GM23338 (cell line): Measurements from ENCODE around the gene PCDHGA10.

Source experiments
- CREB1 ChIP-seq: fragments of 250-450 bp; sonication (Bioruptor Pico); IDR thresholded peaks from 2 replicates; pipeline ENCODE4 v1.5.0; 2020; ENCODE audit warnings: low read depth, mild to moderate bottlenecking, moderate library complexity
- EZH2 ChIP-seq: fragments of 200-600 bp; sonication (generic); IDR thresholded peaks from one replicate; pipeline ENCODE4 v1.8.0; 2017; ENCODE audit warnings: antibody characterized with exemption, mild to moderate bottlenecking, low read depth; ENCODE audit not compliant: unreplicated experiment
- EZH2phosphoT487 ChIP-seq: fragments of 200-600 bp; sonication (generic); IDR thresholded peaks from one replicate; pipeline ENCODE4 v1.8.1; 2018; ENCODE audit warnings: antibody characterized with exemption; ENCODE audit not compliant: unreplicated experiment
- JUNB ChIP-seq: IDR thresholded peaks from one replicate; pipeline ENCODE4 v1.6.1; 2016; ENCODE audit warnings: antibody characterized with exemption; ENCODE audit not compliant: unreplicated experiment
- NANOG ChIP-seq: IDR thresholded peaks from 2 replicates; pipeline ENCODE4 v1.6.1; 2016; ENCODE audit warnings: antibody characterized with exemption, borderline replicate concordance
- POLR2AphosphoS5 ChIP-seq: IDR thresholded peaks from 2 replicates; pipeline ENCODE4 v1.6.1; 2016; ENCODE audit warnings: antibody characterized with exemption, low read depth
- REST ChIP-seq: IDR thresholded peaks from one replicate; pipeline ENCODE4 v1.6.1; 2018; ENCODE audit warnings: antibody characterized with exemption; ENCODE audit not compliant: unreplicated experiment
- STAT1 ChIP-seq: IDR thresholded peaks from one replicate; pipeline ENCODE4 v1.6.1; 2016; ENCODE audit warnings: antibody characterized with exemption; ENCODE audit not compliant: unreplicated experiment
- ZNF114 ChIP-seq: fragments of 250-450 bp; sonication (Bioruptor Pico); IDR thresholded peaks from 2 replicates; pipeline ENCODE4 v1.5.0; 2020; ENCODE audit warnings: mild to moderate bottlenecking, moderate library complexity
- ZNF331 ChIP-seq: fragments of 250-450 bp; sonication (Bioruptor Pico); IDR thresholded peaks from 2 replicates; pipeline ENCODE4 v1.5.0; 2020; ENCODE audit warnings: low read depth, mild to moderate bottlenecking, moderate library complexity
- ZNF462 ChIP-seq: fragments of 250-450 bp; sonication (Bioruptor Pico); IDR thresholded peaks from 2 replicates; pipeline ENCODE4 v1.5.0; 2020; ENCODE audit warnings: mild to moderate bottlenecking, moderate library complexity
- TF ChIP-seq, protein P1 (sequence below), 2 experiments: fragments of 200-600 bp in 1 of 2; sonication (generic) in 1 of 2; conservative IDR thresholded peaks; 2 replicates each; pipeline versions ENCODE4 v1.5.1 to v1.6.1; 2016 to 2017; ENCODE audit warnings: antibody characterized with exemption in 2 of 2, low read depth in 2 of 2, mild to moderate bottlenecking in 2 of 2, moderate library complexity in 1 of 2
- TF ChIP-seq, protein P2 (sequence below): IDR thresholded peaks from 2 replicates; pipeline ENCODE4 v1.6.1; 2016; ENCODE audit warnings: antibody characterized with exemption

DNA sequence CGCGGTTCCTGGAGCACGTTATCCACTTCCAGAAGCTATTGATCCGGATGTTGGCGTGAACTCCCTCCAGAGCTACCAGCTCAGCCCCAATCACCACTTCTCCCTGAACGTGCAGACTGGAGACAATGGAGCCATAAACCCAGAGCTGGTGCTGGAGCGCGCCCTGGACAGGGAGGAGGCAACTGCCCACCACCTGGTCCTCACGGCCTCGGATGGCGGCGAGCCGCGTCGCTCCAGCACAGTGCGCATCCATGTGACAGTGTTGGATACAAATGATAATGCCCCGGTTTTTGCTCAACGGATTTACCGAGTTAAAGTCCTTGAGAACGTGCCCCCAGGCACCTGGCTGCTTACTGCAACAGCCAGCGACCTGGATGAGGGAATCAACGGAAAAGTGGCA is 9.4 kb upstream of the PCDHGA10 start:
- TF ChIP-seq, protein P1, sequence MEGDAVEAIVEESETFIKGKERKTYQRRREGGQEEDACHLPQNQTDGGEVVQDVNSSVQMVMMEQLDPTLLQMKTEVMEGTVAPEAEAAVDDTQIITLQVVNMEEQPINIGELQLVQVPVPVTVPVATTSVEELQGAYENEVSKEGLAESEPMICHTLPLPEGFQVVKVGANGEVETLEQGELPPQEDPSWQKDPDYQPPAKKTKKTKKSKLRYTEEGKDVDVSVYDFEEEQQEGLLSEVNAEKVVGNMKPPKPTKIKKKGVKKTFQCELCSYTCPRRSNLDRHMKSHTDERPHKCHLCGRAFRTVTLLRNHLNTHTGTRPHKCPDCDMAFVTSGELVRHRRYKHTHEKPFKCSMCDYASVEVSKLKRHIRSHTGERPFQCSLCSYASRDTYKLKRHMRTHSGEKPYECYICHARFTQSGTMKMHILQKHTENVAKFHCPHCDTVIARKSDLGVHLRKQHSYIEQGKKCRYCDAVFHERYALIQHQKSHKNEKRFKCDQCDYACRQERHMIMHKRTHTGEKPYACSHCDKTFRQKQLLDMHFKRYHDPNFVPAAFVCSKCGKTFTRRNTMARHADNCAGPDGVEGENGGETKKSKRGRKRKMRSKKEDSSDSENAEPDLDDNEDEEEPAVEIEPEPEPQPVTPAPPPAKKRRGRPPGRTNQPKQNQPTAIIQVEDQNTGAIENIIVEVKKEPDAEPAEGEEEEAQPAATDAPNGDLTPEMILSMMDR (conservative IDR thresholded peaks at IDR 0.05; ENCODE audit: low read depth in 2 of 2) = no peak
- no peak for TF ChIP-seq EZH2
- TF ChIP-seq REST = no peak
- no peak for TF ChIP-seq STAT1
- TF ChIP-seq POLR2AphosphoS5 = no peak
- TF ChIP-seq ZNF114 (CRISPR knock-in tag) = no peak
- TF ChIP-seq, protein P2, sequence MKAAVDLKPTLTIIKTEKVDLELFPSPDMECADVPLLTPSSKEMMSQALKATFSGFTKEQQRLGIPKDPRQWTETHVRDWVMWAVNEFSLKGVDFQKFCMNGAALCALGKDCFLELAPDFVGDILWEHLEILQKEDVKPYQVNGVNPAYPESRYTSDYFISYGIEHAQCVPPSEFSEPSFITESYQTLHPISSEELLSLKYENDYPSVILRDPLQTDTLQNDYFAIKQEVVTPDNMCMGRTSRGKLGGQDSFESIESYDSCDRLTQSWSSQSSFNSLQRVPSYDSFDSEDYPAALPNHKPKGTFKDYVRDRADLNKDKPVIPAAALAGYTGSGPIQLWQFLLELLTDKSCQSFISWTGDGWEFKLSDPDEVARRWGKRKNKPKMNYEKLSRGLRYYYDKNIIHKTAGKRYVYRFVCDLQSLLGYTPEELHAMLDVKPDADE = no peak
- TF ChIP-seq CREB1 = no peak
- no peak for TF ChIP-seq EZH2phosphoT487
- TF ChIP-seq JUNB = no peak
- TF ChIP-seq NANOG = no peak
- no peak for TF ChIP-seq ZNF462
- no peak for TF ChIP-seq ZNF331 (CRISPR knock-in tag)
